Heart right ventricle (tissue), 16 donors: ENCODE measurements around the gene GPATCH3. TPM values are rescaled to one million over a fixed set of nuclear protein-coding genes. Genes with fewer than 3 reads are reported as not detected.
A peak's percentile ranks its signal among the peaks of the same experiment; 100 is the strongest.

ENCODE experiments used
- ATAC-seq, 8 donors: fragments of 200-7000 bp; cut with Tn5 transposase; one replicate each; pipeline ENCODE4 v1.9.1; 2020; ENCODE audit warnings: mild to moderate bottlenecking in 8 of 8, moderate library complexity in 8 of 8, moderate number of reproducible peaks in 1 of 8
- DNase-seq, 2 donors: peaks; one replicate each; pipeline ENCODE4 v3.0.0-alpha.2; 2020
- H3K27ac ChIP-seq, 10 donors: fragments of 200-600 bp; sonication (generic) in 2 of 10; one replicate each; pipeline versions ENCODE4 v1.5.0 to v1.8.0; 2020 to 2022; ENCODE audit warnings: mild to moderate bottlenecking in 3 of 10
- H3K27me3 ChIP-seq, 7 donors: fragments of 200-600 bp; one replicate each; pipeline ENCODE4 v1.8.0; 2021 to 2022; ENCODE audit warnings: mild to moderate bottlenecking in 2 of 7
- H3K36me3 ChIP-seq, 9 donors: fragments of 200-600 bp; sonication (generic) in 1 of 9; one replicate each; pipeline versions ENCODE4 v1.5.0 to v1.8.0; 2020 to 2022; ENCODE audit warnings: mild to moderate bottlenecking in 2 of 9
- H3K4me1 ChIP-seq, 9 donors: fragments of 200-600 bp; sonication (generic) in 1 of 9; one replicate each; pipeline versions ENCODE4 v1.5.0 to v1.8.0; 2020 to 2022; ENCODE audit warnings: mild to moderate bottlenecking in 4 of 9
- H3K4me3 ChIP-seq, 10 donors: fragments of 200-600 bp; sonication (generic) in 2 of 10; one replicate each; pipeline versions ENCODE4 v1.5.0 to v1.8.0; 2020 to 2022; ENCODE audit warnings: mild to moderate bottlenecking in 7 of 10, moderate library complexity in 2 of 10
- H3K9me3 ChIP-seq, 11 donors: fragments of 200-600 bp in 10 of 11; sonication (generic) in 2 of 11; one replicate each; pipeline versions ENCODE4 v1.5.0 to v1.8.0; 2013 to 2022; ENCODE audit warnings: mild to moderate bottlenecking in 2 of 11, control low read depth in 1 of 11, moderate library complexity in 1 of 11
- WGBS, 2 donors: extraction: QIAGEN DNeasy Blood & Tissue Kit; methylation state at CpG; one replicate each; pipeline ENCODE4 v1.1.7; 2013; ENCODE audit warnings: inconsistent platforms in 1 of 2; 5-methylcytosine and 5-hydroxymethylcytosine counted together
- intact Hi-C, 10 donors: fragments of 100-400 bp; cut with DNase I; formaldehyde crosslinking; loops; one replicate each; pipeline versions ENCODE4 v1.11.1 to v1.14.2; 2022
- polyA plus RNA-seq, 2 donors: library from polyadenylated mRNA; stranded (reverse); fragments of 200-250 nt; gene quantifications; one replicate each; pipeline ENCODE4 v1.2.3, GENCODE V29; 2013
- total RNA-seq, 10 donors: library from RNA; stranded (reverse); fragmentation: NEBNext Ultra II Directional in 3 of 10; extraction: Animal tissue kit (Norgen Biotek cat#: 25700) in 3 of 10; gene quantifications; one replicate each; pipeline versions ENCODE4 v1.2.1 to v1.2.4, GENCODE V29; 2021 to 2023
- TF ChIP-seq, protein P1 (sequence below), 9 donors: fragments of 200-600 bp; sonication (generic) in 2 of 9; IDR thresholded peaks; one replicate each; pipeline versions ENCODE4 v1.5.0 to v1.8.0; 2021 to 2022; ENCODE audit warnings: antibody characterized with exemption in 9 of 9, mild to moderate bottlenecking in 5 of 9, moderate library complexity in 1 of 9
- donor health status: Arrhythmogenic right ventricular cardiomyopathy.
- donor health status: ischemic (EF 13 %, LVEDD 7.1; RV severe dilation, severe dysfunction).
- donor health status: healthy with polysubstance abuse.
- donor health status: DM: no; HTN: yes; CAD: no.
- donor health status: DM: no; HTN: no; CAD: no.
- donor health status: ischemic (EF 25% LVEDD 6.9; RV normal size, moderate dysfunction).
- donor health status: ischemic (EF 25% LVEDD 5.7; RV mildly dilated, moderate dysfunction).
- donor health status: healthy.
- donor health status: DM: yes; HTN: yes; CAD: no.
- donor health status: Ischemic cardiomyopathy.
- donor health status: ischemic (EF 35%, LVEDD 5.7; RV mildly dilated, moderate dysfunction).
- donor health status: nonischemic (EF 11% LVEDD 7.7; RV severe dilation, severe dysfunction).
- donor health status: DM: yes; HTN: yes; CAD: no.
- donor health status: PGD.
- donor health status: ischemic (EF 29% LVEDD 5.4; RV normal size, mild dysfunction).
- donor health status: nonischemic (EF 23%, LVEDD 6.1; RV moderate dilation, normal function).

Gene GPATCH3
- total and polyA plus RNA-seq, 12 donors: 6.5 to 19.5 (median 8.6) TPM

DNA sequence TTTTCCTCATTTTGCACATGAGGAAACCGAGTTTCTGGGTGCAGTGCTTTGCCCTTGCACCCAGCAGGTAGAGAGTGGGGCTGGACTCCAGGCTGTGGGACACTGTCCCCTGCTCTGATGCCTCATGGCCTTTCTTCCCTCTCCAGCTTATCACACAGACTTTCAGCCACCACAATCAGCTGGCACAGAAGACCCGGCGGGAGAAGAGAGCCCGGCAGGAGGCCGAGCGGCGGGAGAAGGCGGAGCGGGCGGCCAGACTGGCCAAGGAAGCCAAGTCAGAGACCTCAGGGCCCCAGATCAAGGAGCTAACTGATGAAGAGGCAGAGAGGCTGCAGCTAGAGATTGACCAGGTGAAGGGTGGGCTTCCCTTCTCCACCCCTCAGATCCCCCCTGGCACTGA lies 41.0 kb upstream of the GPATCH3 start:
- Histone ChIP-seq H3K4me1 (peaks cover 5 to 52% (median 31%) of the 10 kb centered on the region in 9 donors), H3K36me3 (peaks cover 0 to 69% (median 40%) of the 10 kb centered on the region in 9 donors)

DNA sequence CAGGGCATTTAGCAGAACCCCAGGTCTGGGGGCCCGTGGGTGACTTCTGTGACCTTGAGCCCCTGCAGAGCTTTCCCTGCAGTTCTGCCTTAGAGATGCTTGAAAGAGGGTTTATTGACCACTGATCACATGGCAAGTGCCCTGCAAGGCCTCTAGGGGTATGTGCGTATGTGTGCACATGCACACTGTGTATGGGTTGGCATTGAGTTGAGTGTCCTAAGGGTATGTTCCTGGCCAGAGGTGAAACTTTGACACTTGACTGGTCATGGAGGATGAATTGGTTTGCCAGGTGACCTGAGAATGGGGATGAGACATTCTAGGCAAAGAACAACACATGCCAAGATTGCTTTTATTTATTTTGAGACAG lies 38.4 kb upstream of the GPATCH3 start:
- Histone ChIP-seq H3K4me3 (no peak overlapping the region), H3K27ac (peak overlapping the region in 9 of 10 donors; percentile 7 to 79 (median 67)), H3K9me3 (no peaks in the 10 kb centered on the region), H3K27me3 (no peaks in the 10 kb centered on the region), H3K36me3 (peaks cover 0 to 66% (median 28%) of the 10 kb centered on the region in 9 donors), H3K4me1 (peaks cover 5 to 37% (median 21%) of the 10 kb centered on the region in 9 donors)
- 89 to 95% methylated on average over 2 of the region's 2 CpGs for WGBS, 2 donors
- ATAC-seq (peak in 2 of 8 donors; percentile 5 to 28), DNase-seq (no peak)
- intact Hi-C loops: no loop called here
- TF ChIP-seq, protein P1, sequence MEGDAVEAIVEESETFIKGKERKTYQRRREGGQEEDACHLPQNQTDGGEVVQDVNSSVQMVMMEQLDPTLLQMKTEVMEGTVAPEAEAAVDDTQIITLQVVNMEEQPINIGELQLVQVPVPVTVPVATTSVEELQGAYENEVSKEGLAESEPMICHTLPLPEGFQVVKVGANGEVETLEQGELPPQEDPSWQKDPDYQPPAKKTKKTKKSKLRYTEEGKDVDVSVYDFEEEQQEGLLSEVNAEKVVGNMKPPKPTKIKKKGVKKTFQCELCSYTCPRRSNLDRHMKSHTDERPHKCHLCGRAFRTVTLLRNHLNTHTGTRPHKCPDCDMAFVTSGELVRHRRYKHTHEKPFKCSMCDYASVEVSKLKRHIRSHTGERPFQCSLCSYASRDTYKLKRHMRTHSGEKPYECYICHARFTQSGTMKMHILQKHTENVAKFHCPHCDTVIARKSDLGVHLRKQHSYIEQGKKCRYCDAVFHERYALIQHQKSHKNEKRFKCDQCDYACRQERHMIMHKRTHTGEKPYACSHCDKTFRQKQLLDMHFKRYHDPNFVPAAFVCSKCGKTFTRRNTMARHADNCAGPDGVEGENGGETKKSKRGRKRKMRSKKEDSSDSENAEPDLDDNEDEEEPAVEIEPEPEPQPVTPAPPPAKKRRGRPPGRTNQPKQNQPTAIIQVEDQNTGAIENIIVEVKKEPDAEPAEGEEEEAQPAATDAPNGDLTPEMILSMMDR (IDR thresholded peaks at IDR 0.05): no peak

More for the DNA sequence above, 41.0 kb upstream of the GPATCH3 start:
- H3K27me3 ChIP-seq: no peaks in the 10 kb centered on the region
- WGBS, 2 donors: 78 to 81% methylated on average over 10 of the region's 10 CpGs
- TF ChIP-seq, protein P1 (IDR thresholded peaks at IDR 0.05): no peak
- intact Hi-C loops: no loop called here
- no peaks in the 10 kb centered on the region for H3K9me3 ChIP-seq
- peak; percentile 23 to 34 for DNase-seq
- no peak overlapping the region for H3K4me3 ChIP-seq
- peak overlapping the region in 4 of 10 donors; percentile 2 to 41 (median 18) for H3K27ac ChIP-seq
- peak in 4 of 8 donors; percentile 22 to 44 (median 34) for ATAC-seq

DNA sequence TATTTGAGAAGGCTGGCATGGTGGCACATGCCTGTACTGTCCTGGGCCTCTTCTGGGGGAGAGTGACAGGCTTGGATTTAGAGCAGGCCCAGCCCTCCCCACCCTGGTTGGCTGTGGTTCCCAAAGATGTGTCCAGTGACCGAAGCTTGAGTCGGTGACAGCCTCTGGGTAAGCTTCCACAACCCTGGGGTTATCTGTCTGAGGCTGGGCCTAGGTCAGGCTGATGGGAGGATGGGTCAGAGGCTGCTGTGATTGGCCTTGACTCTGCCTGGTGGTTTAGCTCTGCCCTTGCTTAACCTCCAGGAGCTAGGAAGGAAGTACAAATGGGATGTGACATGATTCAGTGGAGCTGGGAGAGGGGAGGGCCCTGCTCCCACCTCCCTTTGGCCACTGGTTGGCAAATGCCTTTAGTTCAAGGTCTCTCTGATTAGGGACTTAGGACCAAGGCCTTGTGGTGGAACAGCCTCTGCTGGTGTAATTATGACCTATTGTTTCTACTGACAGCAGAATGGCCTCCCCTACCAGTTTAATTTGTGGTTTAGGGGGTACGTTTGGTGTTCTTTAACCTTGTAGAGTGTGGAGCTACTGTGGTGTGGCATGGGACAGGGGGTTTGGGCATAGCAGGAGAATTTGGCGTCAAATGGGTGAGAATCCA lies 37.9 kb upstream of the GPATCH3 start:
- intact Hi-C loops: no loop called here
- Histone ChIP-seq H3K36me3 (peaks cover 0 to 66% (median 25%) of the 10 kb centered on the region in 9 donors), H3K27me3 (no peaks in the 10 kb centered on the region), H3K4me1 (peaks cover 5 to 37% (median 21%) of the 10 kb centered on the region in 9 donors), H3K9me3 (no peaks in the 10 kb centered on the region), H3K4me3 (no peak overlapping the region), H3K27ac (peak overlapping the region in 9 of 10 donors; percentile 7 to 79 (median 67))
- TF ChIP-seq, protein P1 (IDR thresholded peaks at IDR 0.05): no peak
- whole genome bisulfite sequencing, 2 donors: 60 to 64% methylated on average over 4 of the region's 4 CpGs
- DNase-seq (peak; percentile 37), ATAC-seq (peak; percentile 59 to 85 (median 76))

DNA sequence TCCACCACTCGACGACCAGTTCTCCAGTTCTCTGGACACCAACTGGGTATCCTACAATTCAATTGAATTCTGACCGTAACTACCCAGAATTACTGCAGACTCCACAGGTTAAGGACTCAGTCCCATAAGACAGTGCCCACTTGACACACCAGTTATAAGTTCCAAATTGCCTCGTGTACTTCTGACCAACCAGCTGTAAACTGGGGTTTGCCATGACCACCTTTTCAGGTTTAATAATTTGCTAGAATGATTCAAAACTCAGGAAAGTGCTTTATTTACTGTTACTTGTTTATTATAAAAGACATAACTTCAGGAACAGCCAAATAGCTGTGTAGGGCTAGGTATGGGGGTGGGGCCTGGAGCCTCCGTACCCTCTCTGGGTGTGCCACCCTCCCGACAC lies 36.6 kb upstream of the GPATCH3 start:
- H3K36me3 ChIP-seq: peaks cover 0 to 66% (median 12%) of the 10 kb centered on the region in 9 donors

More for the DNA sequence above, 36.6 kb upstream of the GPATCH3 start:
- TF ChIP-seq, protein P1 (IDR thresholded peaks at IDR 0.05): no peak
- H3K4me1 ChIP-seq: peaks cover 5 to 33% (median 22%) of the 10 kb centered on the region in 9 donors
- DNase-seq: no peak
- peak overlapping the region in 1 of 10 donors; percentile 30 for H3K27ac ChIP-seq
- H3K27me3 ChIP-seq: no peaks in the 10 kb centered on the region
- H3K4me3 ChIP-seq: no peak overlapping the region
- intact Hi-C loops: no loop called here
- no peaks in the 10 kb centered on the region for H3K9me3 ChIP-seq
- WGBS, 2 donors: 81 to 87% methylated on average over 6 of the region's 6 CpGs
- ATAC-seq: no peak
